GM23248 (cell line): Measurements from ENCODE around the gene ARRB1. TPM values are rescaled to one million over a fixed set of nuclear protein-coding genes. Genes with fewer than 3 reads are reported as not detected.

Experiments used
- DNase-seq: peaks from one replicate; pipeline ENCODE4 v3.0.0-alpha.2; 2015
- H2AFZ ChIP-seq: fragments of 200-600 bp; sonication (generic); 2 replicates; pipeline ENCODE4 v1.6.1; 2016; ENCODE audit warnings: antibody characterized with exemption
- H3F3A ChIP-seq: fragments of 200-600 bp; sonication (generic); 2 replicates; pipeline ENCODE4 v1.6.1; 2016; ENCODE audit warnings: mild to moderate bottlenecking, antibody characterized with exemption, mixed run types; ENCODE audit not compliant: insufficient read depth
- H3K27ac ChIP-seq: fragments of 200-600 bp; sonication (generic); 2 replicates; pipeline ENCODE4 v1.5.1; 2016; ENCODE audit warnings: mild to moderate bottlenecking
- H3K27me3 ChIP-seq: fragments of 200-600 bp; sonication (generic); replicated peaks from 2 replicates; pipeline ENCODE4 v1.6.1; 2016; ENCODE audit warnings: mild to moderate bottlenecking; ENCODE audit not compliant: insufficient read depth
- H3K36me3 ChIP-seq: fragments of 200-600 bp; sonication (generic); 2 replicates; pipeline ENCODE4 v1.6.1; 2016; ENCODE audit warnings: low read depth, mild to moderate bottlenecking
- H3K4me1 ChIP-seq: fragments of 200-600 bp; sonication (generic); 2 replicates; pipeline ENCODE4 v1.6.1; 2016; ENCODE audit warnings: mild to moderate bottlenecking; ENCODE audit not compliant: insufficient read depth
- H3K4me2 ChIP-seq: fragments of 200-600 bp; sonication (generic); one replicate; pipeline ENCODE4 v1.6.1; 2016; ENCODE audit warnings: mild to moderate bottlenecking; ENCODE audit not compliant: unreplicated experiment
- H3K4me3 ChIP-seq: fragments of 200-600 bp; sonication (generic); 2 replicates; pipeline ENCODE4 v1.5.1; 2016; ENCODE audit warnings: mild to moderate bottlenecking
- H3K79me2 ChIP-seq: fragments of 200-600 bp; sonication (generic); 2 replicates; pipeline ENCODE4 v1.6.1; 2016; ENCODE audit warnings: mild to moderate bottlenecking; ENCODE audit not compliant: insufficient read depth
- H3K9ac ChIP-seq: fragments of 200-600 bp; sonication (generic); 2 replicates; pipeline ENCODE4 v1.6.1; 2016; ENCODE audit warnings: mild to moderate bottlenecking
- H3K9me2 ChIP-seq: fragments of 200-600 bp; sonication (generic); 2 replicates; pipeline ENCODE4 v1.6.1; 2016; ENCODE audit warnings: mixed run types, mild to moderate bottlenecking, moderate library complexity; ENCODE audit not compliant: insufficient read depth
- H3K9me3 ChIP-seq: fragments of 200-600 bp; sonication (generic); one replicate; pipeline ENCODE4 v1.6.1; 2017; ENCODE audit warnings: low read depth
- H4K20me1 ChIP-seq: fragments of 200-600 bp; sonication (generic); 2 replicates; pipeline ENCODE4 v1.6.0; 2016; ENCODE audit not compliant: insufficient read depth
- EZH2 ChIP-seq: fragments of 200-600 bp; sonication (generic); IDR thresholded peaks from 2 replicates; pipeline ENCODE4 v1.6.1; 2018; ENCODE audit warnings: antibody characterized with exemption, mild to moderate bottlenecking; ENCODE audit not compliant: insufficient read depth, poor library complexity, severe bottlenecking
- EZH2phosphoT487 ChIP-seq: fragments of 200-600 bp; sonication (generic); IDR thresholded peaks from 2 replicates; pipeline ENCODE4 v1.6.1; 2018; ENCODE audit warnings: antibody characterized with exemption, moderate library complexity, mild to moderate bottlenecking, low read depth; ENCODE audit not compliant: insufficient read depth
- WGBS, 2 experiments: methylation state at CpG; one replicate each; pipeline ENCODE4 v1.1.6; 2015 to 2017; ENCODE audit warnings: low lambda C conversion rate in 2 of 2, low coverage in 1 of 2; ENCODE audit errors: missing lambda C conversion rate in 2 of 2; 5-methylcytosine and 5-hydroxymethylcytosine counted together
- in situ Hi-C: fragments of 300-500 bp; cut with MboI; formaldehyde crosslinking; loops from 2 replicates; pipeline ENCODE4 v1.15.0; 2020
- polyA plus RNA-seq: library from polyadenylated mRNA; unstranded; fragments of >200 nt; fragmentation: Nextera tagmentation; extraction: Ambion mirVana; gene quantifications from 2 replicates; pipeline ENCODE4 v1.2.1, GENCODE V29; 2016
- total RNA-seq: library from RNA; depleted of rRNA; stranded (reverse); fragments of >200 nt; shearing (Covaris generic); gene quantifications from 2 replicates; pipeline ENCODE4 v1.2.3, GENCODE V29; 2014

Gene ARRB1
- total and polyA plus RNA-seq, 2 experiments from 2014 or later: 2.0 to 3.1 TPM

DNA sequence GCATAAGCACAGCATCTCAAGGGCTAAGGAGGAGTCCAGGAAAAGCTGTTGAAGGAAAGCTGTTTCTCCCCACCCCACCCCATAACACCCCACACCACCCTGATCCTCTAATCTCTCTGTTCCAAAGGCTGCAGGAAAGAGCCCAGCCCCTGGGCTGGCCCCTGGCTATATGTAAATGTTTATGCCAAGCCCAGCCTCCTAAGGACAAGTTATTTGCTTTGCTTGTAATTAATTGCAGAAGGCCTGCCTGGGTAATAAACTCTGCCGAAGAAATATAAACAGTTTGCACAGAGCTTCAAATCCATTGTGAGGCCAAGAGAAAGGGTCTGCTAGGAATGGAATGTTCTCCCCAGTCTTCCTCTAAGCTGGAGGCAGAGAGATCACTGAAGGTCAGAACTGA lies 21.2 kb downstream of the ARRB1 start:
- Histone ChIP-seq H3K79me2 (no peaks in the 10 kb centered on the region), H3K9me3 (no peaks in the 10 kb centered on the region), H3K4me1 (peaks cover 19% of the 10 kb centered on the region), H3K4me3 (no peak overlapping the region), H3K4me2 (no peak overlapping the region), H3K27ac (no peak overlapping the region), H3K27me3 (no peaks in the 10 kb centered on the region), H4K20me1 (no peaks in the 10 kb centered on the region), H3K9me2 (no peaks in the 10 kb centered on the region), H3K36me3 (no peaks in the 10 kb centered on the region), H2AFZ (no peak overlapping the region), H3K9ac (no peak overlapping the region), H3F3A (peaks cover 5% of the 10 kb centered on the region)
- WGBS, 2 experiments: 19 to 20% methylated on average over 1 of the region's 1 CpG
- DNase-seq: no peak
- in situ Hi-C loops: loop anchor here (10.0 kb wide), 1 partner anchor 55 kb away; no protein-coding TSS in a partner anchor
- TF ChIP-seq EZH2phosphoT487 (no peak), EZH2 (no peak)

DNA sequence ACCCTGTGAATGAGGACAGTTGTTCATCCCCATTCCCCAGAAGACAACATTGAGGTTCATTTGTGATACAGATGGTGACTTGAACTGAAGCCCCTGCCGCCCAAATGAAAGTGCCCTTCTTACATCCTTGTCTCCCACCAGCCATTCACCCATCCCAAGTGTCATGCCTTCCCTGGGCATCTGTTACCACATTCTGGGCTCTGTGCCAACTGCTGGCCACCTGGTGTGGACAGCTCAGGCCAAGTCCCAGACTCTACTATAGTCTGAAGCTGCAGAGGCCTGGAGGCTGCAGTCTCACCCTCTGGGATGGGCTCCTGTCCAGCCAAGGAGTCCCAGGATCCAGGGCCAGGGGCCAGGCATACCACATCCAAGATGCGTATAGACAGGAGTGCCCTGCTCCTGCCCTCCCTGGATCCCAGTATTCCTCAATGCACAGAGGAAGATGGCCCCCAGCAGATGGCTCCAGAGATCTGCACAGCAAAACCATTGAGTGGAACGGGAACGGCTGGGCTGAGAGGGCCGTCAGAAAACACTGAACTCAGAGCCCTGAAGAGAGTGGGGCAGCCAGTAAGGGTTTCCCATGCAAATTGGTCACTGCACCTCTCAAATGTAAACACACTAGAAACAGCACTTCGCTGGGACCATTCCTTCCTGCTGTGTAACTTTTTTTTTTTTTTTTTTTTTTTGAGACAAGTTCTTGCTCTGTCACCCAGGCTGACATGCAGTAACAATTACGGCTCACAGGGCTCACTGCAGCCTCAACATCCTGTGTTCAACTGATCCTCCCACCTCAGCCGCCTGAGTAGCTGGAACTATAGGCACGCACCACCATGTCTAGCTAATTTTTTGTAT lies 22.8 kb downstream of the ARRB1 start:
- no peaks in the 10 kb centered on the region for H3K36me3 ChIP-seq
- no peak overlapping the region for H2AFZ ChIP-seq
- no peak overlapping the region for H3K4me2 ChIP-seq
- no peak overlapping the region for H3K9ac ChIP-seq
- peak; percentile 86 for DNase-seq
- peaks cover 5% of the 10 kb centered on the region for H3F3A ChIP-seq
- TF ChIP-seq EZH2phosphoT487: no peak
- no peak for TF ChIP-seq EZH2
- peaks cover 19% of the 10 kb centered on the region for H3K4me1 ChIP-seq
- H3K4me3 ChIP-seq: no peak overlapping the region
- no peaks in the 10 kb centered on the region for H3K9me2 ChIP-seq
- H3K79me2 ChIP-seq: no peaks in the 10 kb centered on the region
- H4K20me1 ChIP-seq: no peaks in the 10 kb centered on the region
- H3K9me3 ChIP-seq: no peaks in the 10 kb centered on the region
- WGBS, 2 experiments: 13 to 16% methylated on average over 9 of the region's 9 CpGs
- H3K27me3 ChIP-seq: no peaks in the 10 kb centered on the region
- in situ Hi-C loops: no loop called here
- H3K27ac ChIP-seq: no peak overlapping the region

DNA sequence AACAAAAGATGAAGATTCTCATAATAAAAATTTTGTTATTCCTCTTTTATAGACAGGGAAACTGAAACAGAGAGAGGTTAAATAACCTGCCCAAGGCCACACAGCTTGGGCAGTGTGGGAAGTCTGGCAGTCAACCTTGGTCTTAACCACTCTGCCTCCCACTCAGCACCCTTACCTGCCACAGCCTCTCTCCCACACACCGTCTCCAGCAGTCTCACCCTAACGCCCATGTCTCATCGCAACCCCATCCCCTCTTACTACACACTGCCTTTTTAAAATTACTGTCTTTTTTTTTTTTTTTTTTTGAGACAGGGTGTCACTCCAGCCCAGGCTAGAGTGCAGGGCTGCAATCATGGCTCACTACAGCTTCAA lies 25.0 kb downstream of the ARRB1 start:
- Histone ChIP-seq H3K4me1 (peaks cover 19% of the 10 kb centered on the region), H3K9me2 (no peaks in the 10 kb centered on the region), H3K79me2 (no peaks in the 10 kb centered on the region), H3K27me3 (no peaks in the 10 kb centered on the region), H4K20me1 (no peaks in the 10 kb centered on the region), H3F3A (peaks cover 5% of the 10 kb centered on the region), H3K36me3 (no peaks in the 10 kb centered on the region), H2AFZ (no peak overlapping the region), H3K27ac (peak overlapping the region; percentile 37; the same call in 1 of the 2 replicates), H3K4me2 (peak overlapping the region; percentile 50), H3K9ac (no peak overlapping the region), H3K4me3 (no peak overlapping the region), H3K9me3 (no peaks in the 10 kb centered on the region)
- no peak for DNase-seq
- WGBS, 2 experiments: 28 to 35% methylated on average over 3 of the region's 3 CpGs
- no peak for TF ChIP-seq EZH2
- TF ChIP-seq EZH2phosphoT487: no peak
- in situ Hi-C loops: no loop called here

DNA sequence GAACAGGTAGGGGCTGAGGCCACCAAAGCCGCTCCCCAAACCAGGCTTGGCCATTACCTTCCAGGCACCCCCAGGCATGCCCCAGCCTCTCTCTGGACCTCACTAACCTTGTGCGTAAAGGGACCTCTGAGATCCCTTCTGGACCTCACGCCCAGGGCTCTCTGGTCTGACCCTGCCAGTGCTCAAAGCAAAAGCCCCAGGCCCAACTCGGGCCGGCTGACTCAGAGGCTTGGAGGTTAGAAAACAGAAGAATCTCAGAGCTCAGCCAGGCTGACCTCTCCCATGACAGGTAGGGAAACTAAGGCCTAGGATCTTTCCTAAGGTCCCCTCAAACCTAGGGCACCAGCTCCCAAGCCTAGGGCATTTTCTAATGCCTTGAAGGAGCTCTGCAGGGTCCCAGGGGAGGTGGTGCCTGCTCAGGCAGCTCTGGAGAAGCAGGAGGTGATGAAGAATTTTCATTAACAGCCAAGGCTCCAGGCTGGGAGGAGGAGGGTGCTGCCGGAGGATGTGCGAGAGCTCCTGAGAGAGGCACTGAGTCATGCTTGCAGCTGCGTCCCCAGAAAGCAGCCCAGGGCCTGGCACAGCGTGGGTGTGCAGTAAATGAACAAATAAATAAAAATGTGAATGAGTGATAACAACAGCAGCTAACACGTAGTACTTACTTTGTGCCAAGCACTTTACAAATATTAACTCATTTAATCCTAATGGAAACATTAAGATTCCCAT lies 25.6 kb downstream of the ARRB1 start:
- H3F3A ChIP-seq: peaks cover 5% of the 10 kb centered on the region
- 28 to 29% methylated on average over 10 of the region's 10 CpGs for WGBS, 2 experiments
- H3K79me2 ChIP-seq: no peaks in the 10 kb centered on the region
- no peak for TF ChIP-seq EZH2phosphoT487
- no peak for TF ChIP-seq EZH2
- H3K27me3 ChIP-seq: no peaks in the 10 kb centered on the region
- H2AFZ ChIP-seq: no peak overlapping the region
- peak; percentile 98 for DNase-seq
- H3K27ac ChIP-seq: peak overlapping the region; percentile 37; the same call in 1 of the 2 replicates
- H3K9ac ChIP-seq: no peak overlapping the region
- no peaks in the 10 kb centered on the region for H3K9me3 ChIP-seq
- H3K36me3 ChIP-seq: no peaks in the 10 kb centered on the region
- in situ Hi-C loops: no loop called here
- H3K4me2 ChIP-seq: peak overlapping the region; percentile 50
- H3K9me2 ChIP-seq: no peaks in the 10 kb centered on the region
- H4K20me1 ChIP-seq: no peaks in the 10 kb centered on the region
- H3K4me3 ChIP-seq: no peak overlapping the region
- peaks cover 19% of the 10 kb centered on the region for H3K4me1 ChIP-seq
